Measurements from ENCODE around the gene FAM3C. TPM values are rescaled to one million over a fixed set of nuclear protein-coding genes. Genes with fewer than 3 reads are reported as not detected.

The FAM3C gene
- total RNA-seq, 2 donors from 2014 or later: 45.9 to 69.8 TPM

- Histone ChIP-seq H3K27me3 (no peaks in the 10 kb centered on the region), H3K9me3 (no peaks in the 10 kb centered on the region), H3K36me3 (no peaks in the 10 kb centered on the region), H3K4me3 (no peak overlapping the region), H3K27ac (no peak overlapping the region), H3K4me1 (no peaks in the 10 kb centered on the region)
- TF ChIP-seq CTCF (IDR thresholded peaks at IDR 0.05): no peak
- no peak for DNase-seq (ENCODE audit: low spot score)
Observed at GRCh38 chr7:121416533-121416932, 20.4 kb upstream of the FAM3C start.

GRCh38 chr7:121414436-121414835 lies 18.3 kb upstream of the FAM3C start:
- Histone ChIP-seq H3K4me1 (no peaks in the 10 kb centered on the region), H3K9me3 (no peaks in the 10 kb centered on the region), H3K4me3 (no peak overlapping the region), H3K27ac (no peak overlapping the region), H3K27me3 (no peaks in the 10 kb centered on the region), H3K36me3 (no peaks in the 10 kb centered on the region)
- no peak for DNase-seq (ENCODE audit: low spot score)
- no peak for TF ChIP-seq CTCF (IDR thresholded peaks at IDR 0.05)

GRCh38 chr7:121411597-121411979 lies 15.5 kb upstream of the FAM3C start:
- Histone ChIP-seq H3K4me3 (no peak overlapping the region), H3K27ac (no peak overlapping the region), H3K4me1 (no peaks in the 10 kb centered on the region), H3K36me3 (no peaks in the 10 kb centered on the region), H3K27me3 (no peaks in the 10 kb centered on the region), H3K9me3 (no peaks in the 10 kb centered on the region)
- no peak for TF ChIP-seq CTCF (IDR thresholded peaks at IDR 0.05)
- no peak for DNase-seq (ENCODE audit: low spot score)

- no peak for TF ChIP-seq CTCF (IDR thresholded peaks at IDR 0.05)
- DNase-seq (ENCODE audit: low spot score): no peak
- H3K36me3 ChIP-seq: no peaks in the 10 kb centered on the region
Observed at GRCh38 chr7:121410829-121411596, 14.9 kb upstream of the FAM3C start.

GRCh38 chr7:121406944-121407343 lies 10.8 kb upstream of the FAM3C start:
- Histone ChIP-seq H3K36me3 (no peaks in the 10 kb centered on the region), H3K4me3 (no peak overlapping the region), H3K27ac (no peak overlapping the region), H3K27me3 (no peaks in the 10 kb centered on the region), H3K4me1 (no peaks in the 10 kb centered on the region), H3K9me3 (no peaks in the 10 kb centered on the region)
- no peak for DNase-seq (ENCODE audit: low spot score)
- TF ChIP-seq CTCF (IDR thresholded peaks at IDR 0.05): no peak

More at GRCh38 chr7:121410829-121411596, 14.9 kb upstream of the FAM3C start:
- Histone ChIP-seq H3K4me3 (no peak overlapping the region), H3K9me3 (no peaks in the 10 kb centered on the region), H3K27ac (no peak overlapping the region), H3K27me3 (no peaks in the 10 kb centered on the region), H3K4me1 (no peaks in the 10 kb centered on the region)

- DNase-seq (ENCODE audit: low spot score): no peak
- Histone ChIP-seq H3K4me1 (no peaks in the 10 kb centered on the region), H3K27ac (no peak overlapping the region), H3K9me3 (no peaks in the 10 kb centered on the region), H3K4me3 (no peak overlapping the region), H3K36me3 (no peaks in the 10 kb centered on the region), H3K27me3 (no peaks in the 10 kb centered on the region)
- TF ChIP-seq CTCF (IDR thresholded peaks at IDR 0.05): no peak
Observed at GRCh38 chr7:121406461-121406860, 10.4 kb upstream of the FAM3C start.

All from right atrium auricular region (tissue), 2 donors.